DOHH2 (cell line): ENCODE measurements around the gene GSTT2.

Experiments
- H3F3A ChIP-seq: fragments of 200-600 bp; sonication (generic), shearing (Covaris generic); 2 replicates; pipeline ENCODE4 v1.6.0; 2016; ENCODE audit warnings: antibody characterized with exemption, mild to moderate bottlenecking; ENCODE audit not compliant: control insufficient read depth, insufficient read depth
- H3K27ac ChIP-seq: fragments of 200-600 bp; sonication (generic); 2 replicates; pipeline ENCODE4 v1.5.1; 2014; ENCODE audit warnings: low read depth, mild to moderate bottlenecking, low read length, moderate library complexity
- H3K27me3 ChIP-seq: fragments of 200-600 bp; sonication (generic); 2 replicates; pipeline ENCODE4 v1.6.1; 2014; ENCODE audit warnings: mild to moderate bottlenecking, low read length, mixed read lengths; ENCODE audit not compliant: control insufficient read depth
- H3K36me3 ChIP-seq: fragments of 200-600 bp; sonication (generic); 2 replicates; pipeline ENCODE4 v1.6.1; 2014; ENCODE audit warnings: mild to moderate bottlenecking, low read length, moderate library complexity, mixed read lengths; ENCODE audit not compliant: control insufficient read depth
- H3K4me1 ChIP-seq: fragments of 200-600 bp; sonication (generic); 2 replicates; pipeline ENCODE4 v1.6.1; 2014; ENCODE audit warnings: mild to moderate bottlenecking, low read length, mixed read lengths; ENCODE audit not compliant: control insufficient read depth
- H3K4me2 ChIP-seq: fragments of 200-600 bp; sonication (generic); 2 replicates; pipeline ENCODE4 v1.6.0; 2014; ENCODE audit warnings: mild to moderate bottlenecking, low read length, moderate library complexity
- H3K4me3 ChIP-seq: fragments of 200-600 bp; sonication (generic); 2 replicates; pipeline ENCODE4 v1.5.1; 2014; ENCODE audit warnings: mild to moderate bottlenecking, low read length, mixed read lengths
- H3K79me2 ChIP-seq: fragments of 200-600 bp; sonication (generic); 2 replicates; pipeline ENCODE4 v1.6.1; 2014; ENCODE audit warnings: mild to moderate bottlenecking, low read length, mixed read lengths; ENCODE audit not compliant: control insufficient read depth
- H3K9me2 ChIP-seq: fragments of 200-600 bp; sonication (generic); replicated peaks from 2 replicates; pipeline ENCODE4 v1.6.1; 2014; ENCODE audit warnings: mild to moderate bottlenecking, low read length, mixed read lengths; ENCODE audit not compliant: control insufficient read depth
- H3K9me3 ChIP-seq: fragments of 200-600 bp; sonication (generic); 2 replicates; pipeline ENCODE4 v1.6.1; 2014; ENCODE audit warnings: antibody characterized with exemption, low read length, mixed read lengths; ENCODE audit not compliant: control insufficient read depth, insufficient read depth
- H4K20me1 ChIP-seq: fragments of 200-600 bp; sonication (generic); 2 replicates; pipeline ENCODE4 v1.6.0; 2014; ENCODE audit warnings: low read depth, mild to moderate bottlenecking, antibody characterized with exemption, low read length, moderate library complexity; ENCODE audit not compliant: control insufficient read depth, insufficient read depth
- CTCF ChIP-seq: fragments of 200-600 bp; sonication (generic); IDR thresholded peaks from one replicate; pipeline ENCODE4 v1.5.1; 2014; ENCODE audit warnings: antibody characterized with exemption, mild to moderate bottlenecking, low read depth, low read length; ENCODE audit not compliant: poor library complexity, severe bottlenecking
- EZH2phosphoT487 ChIP-seq: fragments of 200-600 bp; sonication (generic); IDR thresholded peaks from 2 replicates; pipeline ENCODE4 v1.6.1; 2017; ENCODE audit warnings: borderline replicate concordance, mild to moderate bottlenecking, antibody characterized with exemption, low read length, moderate library complexity, mixed read lengths

GSTT2 gene

GRCh38 chr22:24023204-24023789 is 43.4 kb downstream of the GSTT2 start:
- H3K27me3 ChIP-seq = no peaks in the 10 kb centered on the region
- no peak overlapping the region for H3K4me2 ChIP-seq
- peaks cover 85% of the 10 kb centered on the region for H3K79me2 ChIP-seq
- no peaks in the 10 kb centered on the region for H3K9me3 ChIP-seq
- peaks cover 16% of the 10 kb centered on the region for H3K4me1 ChIP-seq
- peaks cover 3% of the 10 kb centered on the region; the same call in 1 of the 2 replicates for H4K20me1 ChIP-seq
- H3F3A ChIP-seq = 0 out of 2 replicates have a peak, but pooled peaks cover 1% of the 10 kb centered on the region
- H3K27ac ChIP-seq = no peak overlapping the region
- TF ChIP-seq EZH2phosphoT487 (no peak), CTCF (no peak)
- H3K36me3 ChIP-seq = no peaks in the 10 kb centered on the region
- no peaks in the 10 kb centered on the region for H3K9me2 ChIP-seq
- no peak overlapping the region for H3K4me3 ChIP-seq

- Histone ChIP-seq H3K9me3 (no peaks in the 10 kb centered on the region), H3K4me3 (no peak overlapping the region), H3K4me2 (no peak overlapping the region), H3K27ac (no peak overlapping the region), H3F3A (no peaks in the 10 kb centered on the region), H3K27me3 (no peaks in the 10 kb centered on the region), H3K4me1 (peaks cover 25% of the 10 kb centered on the region), H3K9me2 (no peaks in the 10 kb centered on the region), H3K79me2 (peaks cover 86% of the 10 kb centered on the region), H4K20me1 (peaks cover 3% of the 10 kb centered on the region; the same call in 1 of the 2 replicates), H3K36me3 (no peaks in the 10 kb centered on the region)
- TF ChIP-seq CTCF (no peak), EZH2phosphoT487 (no peak)
These were observed 44.4 kb downstream of the GSTT2 start for GRCh38 chr22:24024354-24024753.

GRCh38 chr22:24025475-24025874 is 45.5 kb downstream of the GSTT2 start:
- H3K27ac ChIP-seq = no peak overlapping the region
- TF ChIP-seq CTCF = no peak
- no peak for TF ChIP-seq EZH2phosphoT487
- no peak overlapping the region for H3K4me3 ChIP-seq
- peaks cover 88% of the 10 kb centered on the region for H3K79me2 ChIP-seq
- no peaks in the 10 kb centered on the region for H3K27me3 ChIP-seq
- H3K4me2 ChIP-seq = no peak overlapping the region
- H4K20me1 ChIP-seq = peaks cover 8% of the 10 kb centered on the region; the same call in 1 of the 2 replicates
- H3K36me3 ChIP-seq = no peaks in the 10 kb centered on the region
- no peaks in the 10 kb centered on the region for H3K9me3 ChIP-seq
- peaks cover 36% of the 10 kb centered on the region for H3K4me1 ChIP-seq
- H3F3A ChIP-seq = no peaks in the 10 kb centered on the region
- H3K9me2 ChIP-seq = no peaks in the 10 kb centered on the region
